Measurements from ENCODE around the gene PHC1.

Gene PHC1

DNA sequence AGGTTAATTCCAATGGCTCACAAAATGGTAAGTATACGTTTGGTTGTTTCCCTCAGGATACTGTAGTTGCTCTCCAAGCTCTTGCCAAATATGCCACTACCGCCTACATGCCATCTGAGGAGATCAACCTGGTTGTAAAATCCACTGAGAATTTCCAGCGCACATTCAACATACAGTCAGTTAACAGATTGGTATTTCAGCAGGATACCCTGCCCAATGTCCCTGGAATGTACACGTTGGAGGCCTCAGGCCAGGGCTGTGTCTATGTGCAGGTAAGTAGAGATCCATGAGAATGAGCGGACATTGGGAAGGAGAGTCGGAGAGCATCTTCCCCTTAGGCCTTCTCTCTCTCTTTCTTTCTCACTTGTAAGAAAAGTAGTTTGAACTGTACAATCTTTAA lies 46.5 kb upstream of the PHC1 start:
- Histone ChIP-seq H3K9ac (ENCODE audit: low read depth, low read length) (no peak overlapping the region), H3K9me3 (ENCODE audit: insufficient read depth, low read length, severe bottlenecking) (no peaks in the 10 kb centered on the region), H3K4me2 (ENCODE audit: insufficient read depth, low read length) (no peak overlapping the region), H2AFZ (ENCODE audit: low read depth, low read length) (no peak overlapping the region), H3K79me2 (ENCODE audit: insufficient read depth, low read length) (no peaks in the 10 kb centered on the region), H3K36me3 (ENCODE audit: insufficient read depth, low read length) (no peaks in the 10 kb centered on the region), H3K27me3 (ENCODE audit: insufficient read depth, low read length, poor library complexity) (peaks cover 5% of the 10 kb centered on the region), H3K4me3 (ENCODE audit: low read depth in 1 of 2, low read length in 2 of 2) (no peak overlapping the region), H3K27ac (ENCODE audit: low read length) (no peak overlapping the region), H4K20me1 (ENCODE audit: insufficient read depth, low read length) (no peaks in the 10 kb centered on the region), H3K4me1 (ENCODE audit: insufficient read depth, low read length) (no peaks in the 10 kb centered on the region)
- TF ChIP-seq, protein P1, sequence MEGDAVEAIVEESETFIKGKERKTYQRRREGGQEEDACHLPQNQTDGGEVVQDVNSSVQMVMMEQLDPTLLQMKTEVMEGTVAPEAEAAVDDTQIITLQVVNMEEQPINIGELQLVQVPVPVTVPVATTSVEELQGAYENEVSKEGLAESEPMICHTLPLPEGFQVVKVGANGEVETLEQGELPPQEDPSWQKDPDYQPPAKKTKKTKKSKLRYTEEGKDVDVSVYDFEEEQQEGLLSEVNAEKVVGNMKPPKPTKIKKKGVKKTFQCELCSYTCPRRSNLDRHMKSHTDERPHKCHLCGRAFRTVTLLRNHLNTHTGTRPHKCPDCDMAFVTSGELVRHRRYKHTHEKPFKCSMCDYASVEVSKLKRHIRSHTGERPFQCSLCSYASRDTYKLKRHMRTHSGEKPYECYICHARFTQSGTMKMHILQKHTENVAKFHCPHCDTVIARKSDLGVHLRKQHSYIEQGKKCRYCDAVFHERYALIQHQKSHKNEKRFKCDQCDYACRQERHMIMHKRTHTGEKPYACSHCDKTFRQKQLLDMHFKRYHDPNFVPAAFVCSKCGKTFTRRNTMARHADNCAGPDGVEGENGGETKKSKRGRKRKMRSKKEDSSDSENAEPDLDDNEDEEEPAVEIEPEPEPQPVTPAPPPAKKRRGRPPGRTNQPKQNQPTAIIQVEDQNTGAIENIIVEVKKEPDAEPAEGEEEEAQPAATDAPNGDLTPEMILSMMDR (IDR thresholded peaks at IDR 0.05; ENCODE audit: borderline replicate concordance, extremely low read depth, low read length, poor library complexity, severe bottlenecking) = no peak
- no peak for TF ChIP-seq EZH2 (IDR thresholded peaks at IDR 0.05; ENCODE audit: borderline replicate concordance, low read depth, low read length, severe bottlenecking)
- ATAC-seq (ENCODE audit: insufficient read depth, low read depth) = no peak
- no peak for DNase-seq

DNA sequence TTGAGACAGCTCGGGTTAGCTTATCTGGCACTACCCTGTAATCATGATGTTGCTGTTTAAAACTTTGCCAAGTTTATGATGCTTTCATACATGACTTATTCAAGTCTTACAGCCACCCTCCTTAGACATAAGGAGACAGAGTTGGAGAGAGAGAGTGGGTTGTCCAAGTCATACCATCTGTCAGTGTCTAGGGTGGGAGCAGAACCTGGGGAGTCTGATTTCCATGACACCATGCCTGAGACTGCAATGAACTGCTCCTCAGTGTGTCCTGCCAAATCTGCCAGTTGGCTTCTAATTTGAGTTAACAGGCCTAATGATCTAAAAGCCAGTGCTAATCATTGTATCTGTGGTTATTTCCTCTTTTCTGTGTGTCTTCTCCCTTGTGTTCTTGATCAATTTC lies 43.7 kb upstream of the PHC1 start:
- H3K9ac ChIP-seq (ENCODE audit: low read depth, low read length) = no peak overlapping the region
- H3K4me2 ChIP-seq (ENCODE audit: insufficient read depth, low read length) = no peak overlapping the region
- no peak overlapping the region for H2AFZ ChIP-seq (ENCODE audit: low read depth, low read length)
- ATAC-seq (ENCODE audit: insufficient read depth, low read depth) = no peak
- no peak overlapping the region for H3K27ac ChIP-seq (ENCODE audit: low read length)
- H3K9me3 ChIP-seq (ENCODE audit: insufficient read depth, low read length, severe bottlenecking) = no peaks in the 10 kb centered on the region
- no peak overlapping the region for H3K4me3 ChIP-seq (ENCODE audit: low read depth in 1 of 2, low read length in 2 of 2)
- TF ChIP-seq, protein P1 (IDR thresholded peaks at IDR 0.05; ENCODE audit: borderline replicate concordance, extremely low read depth, low read length, poor library complexity, severe bottlenecking) = no peak
- no peak for TF ChIP-seq EZH2 (IDR thresholded peaks at IDR 0.05; ENCODE audit: borderline replicate concordance, low read depth, low read length, severe bottlenecking)
- peaks cover 5% of the 10 kb centered on the region for H3K27me3 ChIP-seq (ENCODE audit: insufficient read depth, low read length, poor library complexity)
- no peaks in the 10 kb centered on the region for H3K79me2 ChIP-seq (ENCODE audit: insufficient read depth, low read length)
- H3K36me3 ChIP-seq (ENCODE audit: insufficient read depth, low read length) = no peaks in the 10 kb centered on the region
- DNase-seq = no peak
- H4K20me1 ChIP-seq (ENCODE audit: insufficient read depth, low read length) = no peaks in the 10 kb centered on the region
- no peaks in the 10 kb centered on the region for H3K4me1 ChIP-seq (ENCODE audit: insufficient read depth, low read length)

DNA sequence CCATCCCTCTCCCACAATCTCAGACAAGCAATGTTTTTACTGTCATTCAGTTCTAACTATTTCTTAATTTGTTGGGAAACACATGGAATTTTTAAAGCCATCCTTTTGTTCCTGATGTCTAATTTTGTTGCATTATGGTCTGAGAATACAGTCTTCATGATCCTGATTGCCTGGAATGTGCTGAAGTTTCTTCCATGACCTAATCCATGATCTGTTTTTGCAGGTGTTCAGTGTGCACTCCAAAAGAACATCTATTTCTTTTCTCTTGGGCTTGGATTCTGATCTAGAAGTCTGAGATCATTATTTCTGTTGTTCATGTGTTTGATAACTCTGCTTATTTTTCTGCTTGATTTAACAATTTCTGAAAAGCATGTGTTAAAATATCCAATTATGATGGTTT lies 43.2 kb upstream of the PHC1 start:
- H3K27me3 ChIP-seq (ENCODE audit: insufficient read depth, low read length, poor library complexity) = peaks cover 5% of the 10 kb centered on the region
- ATAC-seq (ENCODE audit: insufficient read depth, low read depth) (no peak), DNase-seq (no peak)
- no peak overlapping the region for H3K27ac ChIP-seq (ENCODE audit: low read length)
- no peaks in the 10 kb centered on the region for H4K20me1 ChIP-seq (ENCODE audit: insufficient read depth, low read length)
- no peaks in the 10 kb centered on the region for H3K4me1 ChIP-seq (ENCODE audit: insufficient read depth, low read length)
- H3K4me2 ChIP-seq (ENCODE audit: insufficient read depth, low read length) = no peak overlapping the region
- H3K4me3 ChIP-seq (ENCODE audit: low read depth in 1 of 2, low read length in 2 of 2) = no peak overlapping the region
- H2AFZ ChIP-seq (ENCODE audit: low read depth, low read length) = no peak overlapping the region
- H3K9me3 ChIP-seq (ENCODE audit: insufficient read depth, low read length, severe bottlenecking) = no peaks in the 10 kb centered on the region
- H3K79me2 ChIP-seq (ENCODE audit: insufficient read depth, low read length) = no peaks in the 10 kb centered on the region
- H3K36me3 ChIP-seq (ENCODE audit: insufficient read depth, low read length) = no peaks in the 10 kb centered on the region
- TF ChIP-seq, protein P1 (IDR thresholded peaks at IDR 0.05; ENCODE audit: borderline replicate concordance, extremely low read depth, low read length, poor library complexity, severe bottlenecking) = no peak
- no peak for TF ChIP-seq EZH2 (IDR thresholded peaks at IDR 0.05; ENCODE audit: borderline replicate concordance, low read depth, low read length, severe bottlenecking)
- H3K9ac ChIP-seq (ENCODE audit: low read depth, low read length) = no peak overlapping the region

DNA sequence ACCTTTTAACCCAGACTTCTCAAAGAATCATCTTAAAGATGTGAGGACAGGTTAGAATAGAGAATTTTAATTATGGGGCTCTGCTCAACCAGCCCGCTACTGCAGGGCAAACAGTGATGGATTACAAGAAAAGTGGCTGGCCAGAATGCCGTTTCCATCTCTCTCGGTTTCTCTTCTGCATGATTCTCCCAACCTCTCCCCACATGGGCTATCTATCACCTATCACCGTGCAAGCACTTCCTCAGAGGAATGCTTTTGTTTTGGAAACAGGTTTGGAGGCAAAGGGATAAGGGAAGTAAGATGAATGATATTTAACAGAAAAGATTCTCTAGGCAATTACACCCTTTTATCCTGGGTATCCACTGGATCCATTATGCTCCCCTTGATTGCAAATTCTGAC lies 37.4 kb upstream of the PHC1 start:
- H3K4me2 ChIP-seq (ENCODE audit: insufficient read depth, low read length) = no peak overlapping the region
- no peaks in the 10 kb centered on the region for H4K20me1 ChIP-seq (ENCODE audit: insufficient read depth, low read length)
- H3K9ac ChIP-seq (ENCODE audit: low read depth, low read length) = no peak overlapping the region
- no peak overlapping the region for H3K4me3 ChIP-seq (ENCODE audit: low read depth in 1 of 2, low read length in 2 of 2)
- no peaks in the 10 kb centered on the region for H3K9me3 ChIP-seq (ENCODE audit: insufficient read depth, low read length, severe bottlenecking)
- H3K4me1 ChIP-seq (ENCODE audit: insufficient read depth, low read length) = no peaks in the 10 kb centered on the region
- no peak overlapping the region for H2AFZ ChIP-seq (ENCODE audit: low read depth, low read length)
- ATAC-seq (ENCODE audit: insufficient read depth, low read depth) (no peak), DNase-seq (no peak)
- TF ChIP-seq, protein P1 (IDR thresholded peaks at IDR 0.05; ENCODE audit: borderline replicate concordance, extremely low read depth, low read length, poor library complexity, severe bottlenecking) = no peak
- no peak for TF ChIP-seq EZH2 (IDR thresholded peaks at IDR 0.05; ENCODE audit: borderline replicate concordance, low read depth, low read length, severe bottlenecking)
- H3K27ac ChIP-seq (ENCODE audit: low read length) = no peak overlapping the region
- no peaks in the 10 kb centered on the region for H3K79me2 ChIP-seq (ENCODE audit: insufficient read depth, low read length)
- H3K27me3 ChIP-seq (ENCODE audit: insufficient read depth, low read length, poor library complexity) = no peaks in the 10 kb centered on the region
- H3K36me3 ChIP-seq (ENCODE audit: insufficient read depth, low read length) = no peaks in the 10 kb centered on the region

Measured in DND-41 (cell line).